GM23248 (cell line): ENCODE data around the gene PHLPP1. TPM values are rescaled to one million over a fixed set of nuclear protein-coding genes. Genes with fewer than 3 reads are reported as not detected.

Experiments
- DNase-seq: peaks from one replicate; pipeline ENCODE4 v3.0.0-alpha.2; 2015
- H2AFZ ChIP-seq: fragments of 200-600 bp; sonication (generic); 2 replicates; pipeline ENCODE4 v1.6.1; 2016; ENCODE audit warnings: antibody characterized with exemption
- H3F3A ChIP-seq: fragments of 200-600 bp; sonication (generic); 2 replicates; pipeline ENCODE4 v1.6.1; 2016; ENCODE audit warnings: mild to moderate bottlenecking, antibody characterized with exemption, mixed run types; ENCODE audit not compliant: insufficient read depth
- H3K27ac ChIP-seq: fragments of 200-600 bp; sonication (generic); 2 replicates; pipeline ENCODE4 v1.5.1; 2016; ENCODE audit warnings: mild to moderate bottlenecking
- H3K27me3 ChIP-seq: fragments of 200-600 bp; sonication (generic); replicated peaks from 2 replicates; pipeline ENCODE4 v1.6.1; 2016; ENCODE audit warnings: mild to moderate bottlenecking; ENCODE audit not compliant: insufficient read depth
- H3K36me3 ChIP-seq: fragments of 200-600 bp; sonication (generic); 2 replicates; pipeline ENCODE4 v1.6.1; 2016; ENCODE audit warnings: low read depth, mild to moderate bottlenecking
- H3K4me1 ChIP-seq: fragments of 200-600 bp; sonication (generic); 2 replicates; pipeline ENCODE4 v1.6.1; 2016; ENCODE audit warnings: mild to moderate bottlenecking; ENCODE audit not compliant: insufficient read depth
- H3K4me2 ChIP-seq: fragments of 200-600 bp; sonication (generic); one replicate; pipeline ENCODE4 v1.6.1; 2016; ENCODE audit warnings: mild to moderate bottlenecking; ENCODE audit not compliant: unreplicated experiment
- H3K4me3 ChIP-seq: fragments of 200-600 bp; sonication (generic); 2 replicates; pipeline ENCODE4 v1.5.1; 2016; ENCODE audit warnings: mild to moderate bottlenecking
- H3K79me2 ChIP-seq: fragments of 200-600 bp; sonication (generic); 2 replicates; pipeline ENCODE4 v1.6.1; 2016; ENCODE audit warnings: mild to moderate bottlenecking; ENCODE audit not compliant: insufficient read depth
- H3K9ac ChIP-seq: fragments of 200-600 bp; sonication (generic); 2 replicates; pipeline ENCODE4 v1.6.1; 2016; ENCODE audit warnings: mild to moderate bottlenecking
- H3K9me2 ChIP-seq: fragments of 200-600 bp; sonication (generic); 2 replicates; pipeline ENCODE4 v1.6.1; 2016; ENCODE audit warnings: mixed run types, mild to moderate bottlenecking, moderate library complexity; ENCODE audit not compliant: insufficient read depth
- H3K9me3 ChIP-seq: fragments of 200-600 bp; sonication (generic); one replicate; pipeline ENCODE4 v1.6.1; 2017; ENCODE audit warnings: low read depth
- H4K20me1 ChIP-seq: fragments of 200-600 bp; sonication (generic); 2 replicates; pipeline ENCODE4 v1.6.0; 2016; ENCODE audit not compliant: insufficient read depth
- EZH2 ChIP-seq: fragments of 200-600 bp; sonication (generic); IDR thresholded peaks from 2 replicates; pipeline ENCODE4 v1.6.1; 2018; ENCODE audit warnings: antibody characterized with exemption, mild to moderate bottlenecking; ENCODE audit not compliant: insufficient read depth, poor library complexity, severe bottlenecking
- EZH2phosphoT487 ChIP-seq: fragments of 200-600 bp; sonication (generic); IDR thresholded peaks from 2 replicates; pipeline ENCODE4 v1.6.1; 2018; ENCODE audit warnings: antibody characterized with exemption, moderate library complexity, mild to moderate bottlenecking, low read depth; ENCODE audit not compliant: insufficient read depth
- WGBS, 2 experiments: methylation state at CpG; one replicate each; pipeline ENCODE4 v1.1.6; 2015 to 2017; ENCODE audit warnings: low lambda C conversion rate in 2 of 2, low coverage in 1 of 2; ENCODE audit errors: missing lambda C conversion rate in 2 of 2; 5-methylcytosine and 5-hydroxymethylcytosine counted together
- in situ Hi-C: fragments of 300-500 bp; cut with MboI; formaldehyde crosslinking; loops from 2 replicates; pipeline ENCODE4 v1.15.0; 2020
- polyA plus RNA-seq: library from polyadenylated mRNA; unstranded; fragments of >200 nt; fragmentation: Nextera tagmentation; extraction: Ambion mirVana; gene quantifications from 2 replicates; pipeline ENCODE4 v1.2.1, GENCODE V29; 2016
- total RNA-seq: library from RNA; depleted of rRNA; stranded (reverse); fragments of >200 nt; shearing (Covaris generic); gene quantifications from 2 replicates; pipeline ENCODE4 v1.2.3, GENCODE V29; 2014

PHLPP1 gene
- total and polyA plus RNA-seq, 2 experiments from 2014 or later: 1.1 to 6.8 TPM

- no peak for DNase-seq
- Histone ChIP-seq H3K9me3 (no peaks in the 10 kb centered on the region), H2AFZ (no peak overlapping the region), H3K79me2 (no peaks in the 10 kb centered on the region), H3K9me2 (no peaks in the 10 kb centered on the region), H3K27me3 (no peaks in the 10 kb centered on the region), H3K4me2 (no peak overlapping the region), H3K9ac (no peak overlapping the region), H3K4me1 (no peaks in the 10 kb centered on the region), H3F3A (no peaks in the 10 kb centered on the region), H3K36me3 (no peaks in the 10 kb centered on the region), H4K20me1 (no peaks in the 10 kb centered on the region), H3K27ac (no peak overlapping the region), H3K4me3 (no peak overlapping the region)
- TF ChIP-seq EZH2 (no peak), EZH2phosphoT487 (no peak)
- 68 to 71% methylated on average over 7 of the region's 7 CpGs for WGBS, 2 experiments
- in situ Hi-C loops: loop anchor here (10.0 kb wide), 1 partner anchor 274 kb away; the partner anchor contains the start of gene PHLPP1
These were observed 273.9 kb downstream of the PHLPP1 start for GRCh38 chr18:62989195-62989594.

- no peak overlapping the region for H3K27ac ChIP-seq
- H3K4me1 ChIP-seq: no peaks in the 10 kb centered on the region
- TF ChIP-seq EZH2phosphoT487 (no peak), EZH2 (no peak)
- H3K9ac ChIP-seq: no peak overlapping the region
- no peaks in the 10 kb centered on the region for H3F3A ChIP-seq
- no peak overlapping the region for H3K4me3 ChIP-seq
- no peaks in the 10 kb centered on the region for H3K9me2 ChIP-seq
- no peaks in the 10 kb centered on the region for H3K9me3 ChIP-seq
- DNase-seq: no peak
- H3K36me3 ChIP-seq: no peaks in the 10 kb centered on the region
- H3K79me2 ChIP-seq: no peaks in the 10 kb centered on the region
- 0 out of 2 replicates have a peak, but pooled peaks cover 6% of the 10 kb centered on the region for H3K27me3 ChIP-seq
- no peak overlapping the region for H2AFZ ChIP-seq
- in situ Hi-C loops: no loop called here
- WGBS, 2 experiments: 53 to 83% methylated on average over 1 of the region's 1 CpG
- no peaks in the 10 kb centered on the region for H4K20me1 ChIP-seq
- no peak overlapping the region for H3K4me2 ChIP-seq
These were observed 275.3 kb downstream of the PHLPP1 start for GRCh38 chr18:62990653-62991052.

GRCh38 chr18:62991389-62991788 lies 276.0 kb downstream of the PHLPP1 start:
- 85 to 92% methylated on average over 7 to 8 of the region's 8 CpGs for WGBS, 2 experiments

GRCh38 chr18:62991959-62992358 lies 276.6 kb downstream of the PHLPP1 start:
- Histone ChIP-seq H2AFZ (no peak overlapping the region), H3K27ac (no peak overlapping the region), H3K4me1 (no peaks in the 10 kb centered on the region), H3K9me2 (no peaks in the 10 kb centered on the region), H3K9ac (no peak overlapping the region), H3K9me3 (no peaks in the 10 kb centered on the region), H3F3A (no peaks in the 10 kb centered on the region), H3K79me2 (no peaks in the 10 kb centered on the region), H3K36me3 (no peaks in the 10 kb centered on the region), H4K20me1 (no peaks in the 10 kb centered on the region), H3K4me3 (no peak overlapping the region), H3K4me2 (no peak overlapping the region), H3K27me3 (peaks cover 11% of the 10 kb centered on the region; the same call in 1 of the 2 replicates)
- no peak for TF ChIP-seq EZH2phosphoT487
- no peak for TF ChIP-seq EZH2
- in situ Hi-C loops: no loop called here
- no peak for DNase-seq
- WGBS, 2 experiments: 87 to 96% methylated on average over 14 to 18 of the region's 18 CpGs

More at GRCh38 chr18:62991389-62991788, 276.0 kb downstream of the PHLPP1 start:
- H3K4me1 ChIP-seq: no peaks in the 10 kb centered on the region
- H3K9ac ChIP-seq: no peak overlapping the region
- in situ Hi-C loops: no loop called here
- no peaks in the 10 kb centered on the region for H3K79me2 ChIP-seq
- H3K9me2 ChIP-seq: no peaks in the 10 kb centered on the region
- H3F3A ChIP-seq: no peaks in the 10 kb centered on the region
- H3K4me2 ChIP-seq: no peak overlapping the region
- no peak for TF ChIP-seq EZH2phosphoT487
- no peak for TF ChIP-seq EZH2
- no peak overlapping the region for H3K27ac ChIP-seq
- H2AFZ ChIP-seq: no peak overlapping the region
- no peak for DNase-seq
- H3K36me3 ChIP-seq: no peaks in the 10 kb centered on the region
- no peaks in the 10 kb centered on the region for H4K20me1 ChIP-seq
- H3K4me3 ChIP-seq: no peak overlapping the region
- no peaks in the 10 kb centered on the region for H3K9me3 ChIP-seq
- peaks cover 11% of the 10 kb centered on the region; the same call in 1 of the 2 replicates for H3K27me3 ChIP-seq

- 83 to 88% methylated on average over 6 of the region's 6 CpGs for WGBS, 2 experiments
- Histone ChIP-seq H2AFZ (no peak overlapping the region), H3K9me2 (no peaks in the 10 kb centered on the region)
These were observed 277.6 kb downstream of the PHLPP1 start for GRCh38 chr18:62992877-62993365.

More at GRCh38 chr18:62992877-62993365, 277.6 kb downstream of the PHLPP1 start:
- H3F3A ChIP-seq: no peaks in the 10 kb centered on the region
- no peak overlapping the region for H3K4me2 ChIP-seq
- H3K79me2 ChIP-seq: no peaks in the 10 kb centered on the region
- no peak overlapping the region for H3K9ac ChIP-seq
- peaks cover 11% of the 10 kb centered on the region; the same call in 1 of the 2 replicates for H3K27me3 ChIP-seq
- TF ChIP-seq EZH2 (no peak), EZH2phosphoT487 (no peak)
- no peaks in the 10 kb centered on the region for H4K20me1 ChIP-seq
- no peaks in the 10 kb centered on the region for H3K36me3 ChIP-seq
- H3K4me1 ChIP-seq: no peaks in the 10 kb centered on the region
- no peak for DNase-seq
- no peak overlapping the region for H3K27ac ChIP-seq
- H3K4me3 ChIP-seq: no peak overlapping the region
- H3K9me3 ChIP-seq: no peaks in the 10 kb centered on the region
- in situ Hi-C loops: no loop called here
